VCaP (cell line): ENCODE measurements around the gene IFI16.

ENCODE experiments used
- H3K27ac ChIP-seq: fragments of 450-650 bp; 2 replicates; pipeline ENCODE4 v1.5.1; 2017
- CTCF ChIP-seq: fragments of 450-650 bp; conservative IDR thresholded peaks from 2 replicates; pipeline ENCODE4 v1.5.1; 2017; ENCODE audit warnings: mild to moderate bottlenecking, moderate library complexity

Gene IFI16

GRCh38 chr1:159079525-159079924 is 69.8 kb downstream of the IFI16 start:
- no peak overlapping the region for H3K27ac ChIP-seq

GRCh38 chr1:159081626-159082025 is 71.9 kb downstream of the IFI16 start:
- TF ChIP-seq CTCF, result no peak

More at GRCh38 chr1:159079525-159079924, 69.8 kb downstream of the IFI16 start:
- no peak for TF ChIP-seq CTCF

GRCh38 chr1:159083013-159083412 is 73.3 kb downstream of the IFI16 start:
- no peak for TF ChIP-seq CTCF
- H3K27ac ChIP-seq, result no peak overlapping the region

More at GRCh38 chr1:159081626-159082025, 71.9 kb downstream of the IFI16 start:
- H3K27ac ChIP-seq, result no peak overlapping the region

GRCh38 chr1:159084152-159084551 is 74.4 kb downstream of the IFI16 start:
- no peak for TF ChIP-seq CTCF
- no peak overlapping the region for H3K27ac ChIP-seq

- TF ChIP-seq CTCF, result no peak
- H3K27ac ChIP-seq, result no peak overlapping the region
Measured at GRCh38 chr1:159084867-159085266, 75.2 kb downstream of the IFI16 start.

- no peak for TF ChIP-seq CTCF
- no peak overlapping the region for H3K27ac ChIP-seq
Measured at GRCh38 chr1:159088050-159088449, 78.3 kb downstream of the IFI16 start.

GRCh38 chr1:159088546-159089183 is 79.0 kb downstream of the IFI16 start:
- TF ChIP-seq CTCF, result no peak
- no peak overlapping the region for H3K27ac ChIP-seq
